H1 (cell line): Measurements from ENCODE around the gene TGFBI.

ENCODE experiments used
- CREB1 ChIP-seq: IDR thresholded peaks from 2 replicates; pipeline ENCODE4 v1.6.1; 2012; ENCODE audit warnings: inconsistent platforms
- CTCF ChIP-seq, 3 experiments: IDR thresholded peaks; 1 replicate in 2 of 3; 2 replicates in 1 of 3; pipeline versions ENCODE4 v1.5.1 to v1.6.1; 2011; ENCODE audit warnings: low read length in 3 of 3, mild to moderate bottlenecking in 3 of 3, inconsistent platforms in 2 of 3, low read depth in 1 of 3, moderate library complexity in 1 of 3; ENCODE audit not compliant: insufficient read depth in 1 of 3; ENCODE audit errors: control extremely low read depth in 1 of 3
- EZH2 ChIP-seq: fragments of 200-600 bp; sonication (generic); IDR thresholded peaks from 2 replicates; pipeline ENCODE4 v1.7.1; 2012; ENCODE audit warnings: low read depth, mild to moderate bottlenecking, moderate library complexity, low read length, inconsistent platforms; ENCODE audit not compliant: severe bottlenecking
- JUN ChIP-seq: IDR thresholded peaks from 2 replicates; pipeline ENCODE4 v1.6.1; 2011; ENCODE audit warnings: low read depth, mild to moderate bottlenecking, improper control_type of control experiment, low read length
- MAX ChIP-seq: IDR thresholded peaks from 2 replicates; pipeline ENCODE4 v1.6.1; 2012; ENCODE audit warnings: inconsistent platforms
- NRF1 ChIP-seq: IDR thresholded peaks from 2 replicates; pipeline ENCODE4 v1.6.1; 2011; ENCODE audit warnings: mild to moderate bottlenecking, low read depth, low read length, improper control_type of control experiment
- POLR2A ChIP-seq, 2 experiments: IDR thresholded peaks; 1 replicate in 1 of 2; 2 replicates in 1 of 2; pipeline ENCODE4 v1.6.1; 2011; ENCODE audit warnings: low read depth in 2 of 2, low read length in 2 of 2, mild to moderate bottlenecking in 2 of 2; ENCODE audit errors: control extremely low read depth in 1 of 2
- RAD21 ChIP-seq, 2 experiments: IDR thresholded peaks in 1 of 2; conservative IDR thresholded peaks in 1 of 2; 2 replicates each; pipeline ENCODE4 v1.6.1; 2011; ENCODE audit warnings: low read depth in 2 of 2, low read length in 2 of 2, improper control_type of control experiment in 1 of 2, inconsistent platforms in 1 of 2, mild to moderate bottlenecking in 1 of 2, moderate library complexity in 1 of 2
- SIN3A ChIP-seq, 2 experiments: IDR thresholded peaks in 1 of 2; conservative IDR thresholded peaks in 1 of 2; 2 replicates each; pipeline ENCODE4 v1.6.1; 2011 to 2012; ENCODE audit warnings: low read length in 2 of 2, improper control_type of control experiment in 1 of 2, low read depth in 1 of 2, mild to moderate bottlenecking in 1 of 2
- ZNF274 ChIP-seq: IDR thresholded peaks from 2 replicates; pipeline ENCODE4 v1.7.0; 2012; ENCODE audit warnings: low read length, borderline replicate concordance; ENCODE audit errors: extremely low read depth

- TF ChIP-seq POLR2A (IDR thresholded peaks at IDR 0.05; ENCODE audit: control extremely low read depth in 1 of 2, low read depth in 2 of 2, low read length in 2 of 2) (no peak), MAX (no peak), CTCF (IDR thresholded peaks at IDR 0.05; ENCODE audit: control extremely low read depth in 1 of 3, insufficient read depth in 1 of 3, low read depth in 1 of 3, low read length in 3 of 3) (no peak), CREB1 (no peak), NRF1 (no peak), EZH2 (no peak), RAD21 (IDR thresholded peaks at IDR 0.05 in 1 of 2, conservative IDR thresholded peaks at IDR 0.05 in 1 of 2; ENCODE audit: low read depth in 2 of 2, low read length in 2 of 2) (no peak), ZNF274 (no peak), SIN3A (conservative IDR thresholded peaks at IDR 0.05 in 1 of 2, IDR thresholded peaks at IDR 0.05 in 1 of 2; ENCODE audit: low read depth in 1 of 2, low read length in 2 of 2) (no peak), JUN (no peak)
These were observed 19.1 kb downstream of the TGFBI start for GRCh38 chr5:136047858-136048257.
